Loucy (cell line): Measurements from ENCODE around the gene DUSP12.
"Not testable (repeated sequence)": the region's sequence is repeated elsewhere in the genome, so short reads cannot be mapped to it uniquely, and the experiment has no call there.

Source experiments
- H2AFZ ChIP-seq: fragments of 200-600 bp; sonication (generic); 2 replicates; pipeline ENCODE4 v1.6.0; 2016; ENCODE audit warnings: antibody characterized with exemption, mild to moderate bottlenecking, low read length, moderate library complexity
- H3F3A ChIP-seq: fragments of 200-600 bp; 2 replicates; pipeline ENCODE4 v1.6.0; 2016; ENCODE audit warnings: antibody characterized with exemption, low read depth, mild to moderate bottlenecking
- H3K27me3 ChIP-seq: fragments of 200-600 bp; sonication (generic); 2 replicates; pipeline ENCODE4 v1.6.1; 2014; ENCODE audit warnings: low read length, mild to moderate bottlenecking; ENCODE audit not compliant: insufficient read depth, poor library complexity, severe bottlenecking
- H3K36me3 ChIP-seq: fragments of 200-600 bp; sonication (generic); 2 replicates; pipeline ENCODE4 v1.6.1; 2016; ENCODE audit warnings: low read length; ENCODE audit not compliant: insufficient read depth
- H3K4me1 ChIP-seq: fragments of 200-600 bp; sonication (generic); 2 replicates; pipeline ENCODE4 v1.5.1; 2014; ENCODE audit warnings: low read length, mild to moderate bottlenecking; ENCODE audit not compliant: insufficient read depth, poor library complexity, severe bottlenecking
- H3K4me2 ChIP-seq: fragments of 200-600 bp; sonication (generic); 2 replicates; pipeline ENCODE4 v1.6.0; 2014; ENCODE audit warnings: antibody characterized with exemption, low read length, low read depth, mild to moderate bottlenecking; ENCODE audit not compliant: poor library complexity, severe bottlenecking
- H3K4me3 ChIP-seq: fragments of 200-600 bp; sonication (generic); 2 replicates; pipeline ENCODE4 v1.5.1; 2014; ENCODE audit warnings: low read length, mild to moderate bottlenecking, mixed read lengths; ENCODE audit not compliant: poor library complexity, severe bottlenecking
- H3K79me2 ChIP-seq: fragments of 200-600 bp; sonication (generic); 2 replicates; pipeline ENCODE4 v1.6.1; 2014; ENCODE audit warnings: low read length; ENCODE audit not compliant: insufficient read depth
- H3K9ac ChIP-seq: fragments of 200-600 bp; sonication (generic); 2 replicates; pipeline ENCODE4 v1.6.0; 2014; ENCODE audit warnings: mild to moderate bottlenecking, low read depth, low read length, moderate library complexity; ENCODE audit not compliant: poor library complexity, severe bottlenecking
- H3K9me2 ChIP-seq: fragments of 200-600 bp; sonication (generic); replicated peaks from 2 replicates; pipeline ENCODE4 v1.6.1; 2016; ENCODE audit warnings: low read depth, low read length, mixed read lengths
- H3K9me3 ChIP-seq: fragments of 200-600 bp; sonication (generic); 2 replicates; pipeline ENCODE4 v1.6.1; 2014; ENCODE audit warnings: mild to moderate bottlenecking, antibody characterized with exemption, low read length, low read depth; ENCODE audit not compliant: insufficient read depth
- H4K20me1 ChIP-seq: fragments of 200-600 bp; sonication (generic); 2 replicates; pipeline ENCODE4 v1.6.0; 2014; ENCODE audit warnings: antibody characterized with exemption, low read length, mild to moderate bottlenecking; ENCODE audit not compliant: insufficient read depth, poor library complexity, severe bottlenecking
- CTCF ChIP-seq: fragments of 200-600 bp; sonication (generic); conservative IDR thresholded peaks from 2 replicates; pipeline ENCODE4 v1.5.1; 2014; ENCODE audit warnings: mild to moderate bottlenecking, antibody characterized with exemption, low read length
- EZH2phosphoT487 ChIP-seq: fragments of 200-600 bp; IDR thresholded peaks from 2 replicates; pipeline ENCODE4 v1.6.1; 2018; ENCODE audit warnings: antibody characterized with exemption, mild to moderate bottlenecking, moderate library complexity, borderline replicate concordance

Gene DUSP12

GRCh38 chr1:161768461-161768860 lies 18.9 kb downstream of the DUSP12 start:
- H3K79me2 ChIP-seq, result peaks cover 83% of the 10 kb centered on the region
- H3F3A ChIP-seq, result peaks cover 8% of the 10 kb centered on the region; the same call in 1 of the 2 replicates
- H3K4me3 ChIP-seq, result peak overlapping the region; percentile 96
- peaks cover 61% of the 10 kb centered on the region for H3K4me1 ChIP-seq
- H4K20me1 ChIP-seq, result peaks cover 5% of the 10 kb centered on the region
- H3K9me3 ChIP-seq, result no peaks in the 10 kb centered on the region
- H3K9me2 ChIP-seq, result no peaks in the 10 kb centered on the region
- peaks cover 4% of the 10 kb centered on the region for H3K27me3 ChIP-seq
- H2AFZ ChIP-seq, result no peak overlapping the region
- no peaks in the 10 kb centered on the region for H3K36me3 ChIP-seq
- TF ChIP-seq CTCF, result no peak
- no peak for TF ChIP-seq EZH2phosphoT487
- H3K4me2 ChIP-seq, result peak overlapping the region; percentile 91
- peak overlapping the region; percentile 95 for H3K9ac ChIP-seq

- peaks cover 89% of the 10 kb centered on the region for H3K79me2 ChIP-seq
- peaks cover 8% of the 10 kb centered on the region; the same call in 1 of the 2 replicates for H3F3A ChIP-seq
- H3K4me3 ChIP-seq, result peak overlapping the region; percentile 96
- peaks cover 68% of the 10 kb centered on the region for H3K4me1 ChIP-seq
- no peaks in the 10 kb centered on the region for H3K9me2 ChIP-seq
- no peaks in the 10 kb centered on the region for H3K36me3 ChIP-seq
- no peaks in the 10 kb centered on the region for H3K9me3 ChIP-seq
- peaks cover 5% of the 10 kb centered on the region for H4K20me1 ChIP-seq
- peaks cover 4% of the 10 kb centered on the region for H3K27me3 ChIP-seq
- H3K9ac ChIP-seq, result peak overlapping the region; percentile 95
- H3K4me2 ChIP-seq, result peak overlapping the region; percentile 91
- H2AFZ ChIP-seq, result no peak overlapping the region
- TF ChIP-seq CTCF (no peak), EZH2phosphoT487 (no peak)
Observed at GRCh38 chr1:161768986-161769672, 19.5 kb downstream of the DUSP12 start.

GRCh38 chr1:161769673-161770045 lies 20.1 kb downstream of the DUSP12 start:
- Histone ChIP-seq H3K4me2 (peak overlapping the region; percentile 91), H3K4me3 (peak overlapping the region; percentile 96), H3K79me2 (peaks cover 95% of the 10 kb centered on the region), H3K4me1 (peaks cover 73% of the 10 kb centered on the region), H3K9ac (peak overlapping the region; percentile 95)
- H2AFZ ChIP-seq, H3K9me3 ChIP-seq, H3K9me2 ChIP-seq, H4K20me1 ChIP-seq, H3F3A ChIP-seq, H3K27me3 ChIP-seq, H3K36me3 ChIP-seq: not testable (repeated sequence)

GRCh38 chr1:161770250-161770649 lies 20.7 kb downstream of the DUSP12 start:
- peaks cover 4% of the 10 kb centered on the region for H3K27me3 ChIP-seq
- peaks cover 74% of the 10 kb centered on the region for H3K4me1 ChIP-seq
- H3K79me2 ChIP-seq, result peaks cover 99% of the 10 kb centered on the region
- H3K36me3 ChIP-seq, result no peaks in the 10 kb centered on the region
- peak overlapping the region; percentile 96 for H3K4me3 ChIP-seq
- peaks cover 5% of the 10 kb centered on the region for H4K20me1 ChIP-seq
- H3K4me2 ChIP-seq, result peak overlapping the region; percentile 91
- no peaks in the 10 kb centered on the region for H3K9me3 ChIP-seq
- peaks cover 8% of the 10 kb centered on the region; the same call in 1 of the 2 replicates for H3F3A ChIP-seq
- H2AFZ ChIP-seq, result no peak overlapping the region
- no peaks in the 10 kb centered on the region for H3K9me2 ChIP-seq
- peak overlapping the region; percentile 95 for H3K9ac ChIP-seq
- TF ChIP-seq CTCF (no peak), EZH2phosphoT487 (no peak)
